Measurements from ENCODE around the gene LZTS2. TPM values are rescaled to one million over a fixed set of nuclear protein-coding genes. Genes with fewer than 3 reads are reported as not detected.

Gene LZTS2
- total RNA-seq, 1 donor from 2014 or later = 52.2 TPM

- H3K4me3 Mint-ChIP-seq (ENCODE audit: unreplicated experiment) = no peak overlapping the region
- H3K36me3 Mint-ChIP-seq (ENCODE audit: low read depth, unreplicated experiment) = no peaks in the 10 kb centered on the region
- H3K27ac Mint-ChIP-seq (ENCODE audit: unreplicated experiment) = no peak overlapping the region
- peak; percentile 18 for TF ChIP-seq CTCF (IDR thresholded peaks at IDR 0.05; ENCODE audit: unreplicated experiment)
- H3K9me3 Mint-ChIP-seq (ENCODE audit: unreplicated experiment) = no peaks in the 10 kb centered on the region
- peak; percentile 33 for DNase-seq (ENCODE audit: low spot score)
- peaks cover 13% of the 10 kb centered on the region for H3K4me1 Mint-ChIP-seq (ENCODE audit: unreplicated experiment)
- H3K27me3 Mint-ChIP-seq (ENCODE audit: unreplicated experiment) = peaks cover 15% of the 10 kb centered on the region
Observed at GRCh38 chr10:101011517-101012423, 12.2 kb downstream of the LZTS2 start.

GRCh38 chr10:101012525-101013364 lies 13.1 kb downstream of the LZTS2 start:
- Mint-ChIP-seq H3K9me3 (ENCODE audit: unreplicated experiment) (no peaks in the 10 kb centered on the region), H3K4me1 (ENCODE audit: unreplicated experiment) (peaks cover 13% of the 10 kb centered on the region), H3K27me3 (ENCODE audit: unreplicated experiment) (peaks cover 15% of the 10 kb centered on the region), H3K36me3 (ENCODE audit: low read depth, unreplicated experiment) (no peaks in the 10 kb centered on the region), H3K4me3 (ENCODE audit: unreplicated experiment) (no peak overlapping the region), H3K27ac (ENCODE audit: unreplicated experiment) (no peak overlapping the region)
- TF ChIP-seq CTCF (IDR thresholded peaks at IDR 0.05; ENCODE audit: unreplicated experiment) = peak; percentile 84
- DNase-seq (ENCODE audit: low spot score) = peak; percentile 84

GRCh38 chr10:101013365-101013825 lies 13.8 kb downstream of the LZTS2 start:
- H3K9me3 Mint-ChIP-seq (ENCODE audit: unreplicated experiment) = no peaks in the 10 kb centered on the region
- H3K27ac Mint-ChIP-seq (ENCODE audit: unreplicated experiment) = no peak overlapping the region
- H3K4me3 Mint-ChIP-seq (ENCODE audit: unreplicated experiment) = no peak overlapping the region
- H3K4me1 Mint-ChIP-seq (ENCODE audit: unreplicated experiment) = peaks cover 15% of the 10 kb centered on the region
- TF ChIP-seq CTCF (IDR thresholded peaks at IDR 0.05; ENCODE audit: unreplicated experiment) = no peak
- no peaks in the 10 kb centered on the region for H3K36me3 Mint-ChIP-seq (ENCODE audit: low read depth, unreplicated experiment)
- H3K27me3 Mint-ChIP-seq (ENCODE audit: unreplicated experiment) = peaks cover 14% of the 10 kb centered on the region
- no peak for DNase-seq (ENCODE audit: low spot score)

GRCh38 chr10:101014230-101014884 lies 14.7 kb downstream of the LZTS2 start:
- Mint-ChIP-seq H3K36me3 (ENCODE audit: low read depth, unreplicated experiment) (no peaks in the 10 kb centered on the region), H3K4me3 (ENCODE audit: unreplicated experiment) (no peak overlapping the region), H3K4me1 (ENCODE audit: unreplicated experiment) (peaks cover 18% of the 10 kb centered on the region), H3K27ac (ENCODE audit: unreplicated experiment) (no peak overlapping the region), H3K27me3 (ENCODE audit: unreplicated experiment) (peaks cover 17% of the 10 kb centered on the region), H3K9me3 (ENCODE audit: unreplicated experiment) (no peaks in the 10 kb centered on the region)
- DNase-seq (ENCODE audit: low spot score) = peak; percentile 90
- peak; percentile 61 for TF ChIP-seq CTCF (IDR thresholded peaks at IDR 0.05; ENCODE audit: unreplicated experiment)
